Measurements from ENCODE around the gene BCL3.
"Not testable (repeated sequence)": the region's sequence is repeated elsewhere in the genome, so short reads cannot be mapped to it uniquely, and the experiment has no call there.

DNA sequence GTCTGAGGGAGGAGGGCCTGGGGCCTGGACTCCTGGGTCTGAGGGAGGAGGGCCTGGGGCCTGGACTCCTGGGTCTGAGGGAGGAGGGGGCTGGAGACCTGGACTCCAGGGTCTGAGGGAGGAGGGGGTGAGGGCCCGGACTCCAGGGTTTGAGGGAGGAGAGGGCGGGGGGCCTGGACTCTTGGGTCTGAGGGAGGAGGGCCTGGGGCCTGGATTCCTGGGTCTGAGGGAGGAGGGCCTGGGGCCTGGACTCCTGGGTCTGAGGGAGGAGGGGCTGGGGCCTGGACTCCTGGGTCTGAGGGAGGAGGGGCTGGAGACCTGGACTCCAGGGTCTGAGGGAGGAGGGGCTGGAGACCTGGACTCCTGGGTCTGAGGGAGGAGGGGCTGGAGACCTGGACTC is 33.2 kb downstream of the BCL3 start:
- TF ChIP-seq MAX (CRISPR knock-in tag; IDR thresholded peaks at IDR 0.05); CTCF (IDR thresholded peaks at IDR 0.05); ZNF232 (CRISPR knock-in tag; IDR thresholded peaks at IDR 0.05); AFF4 (CRISPR knock-in tag; IDR thresholded peaks at IDR 0.05; ENCODE audit: borderline replicate concordance); TEAD1 (CRISPR knock-in tag; IDR thresholded peaks at IDR 0.05): not testable (repeated sequence)

Data from WTC11 (cell line).